Liver (tissue), 9 donors: ENCODE measurements around the gene TRIM69. TPM values are rescaled to one million over a fixed set of nuclear protein-coding genes. Genes with fewer than 3 reads are reported as not detected.

Experiments used
- DNase-seq: peaks from one replicate; pipeline ENCODE4 v3.0.0-alpha.2; 2017; ENCODE audit warnings: low spot score
- H3K27ac ChIP-seq, 2 donors: one replicate each; pipeline ENCODE4 v1.7.0; 2013; ENCODE audit warnings: inconsistent platforms in 2 of 2, low read length in 2 of 2, control low read depth in 1 of 2, low read depth in 1 of 2, mild to moderate bottlenecking in 1 of 2
- H3K27me3 ChIP-seq, 4 donors: one replicate each; pipeline versions ENCODE4 v1.6.1 to v1.7.0; 2013; ENCODE audit warnings: low read length in 3 of 4, inconsistent platforms in 1 of 4, mild to moderate bottlenecking in 1 of 4, moderate library complexity in 1 of 4; ENCODE audit not compliant: control insufficient read depth in 4 of 4, insufficient read depth in 4 of 4
- H3K36me3 ChIP-seq, 4 donors: one replicate each; pipeline versions ENCODE4 v1.6.1 to v1.7.0; 2013; ENCODE audit warnings: low read length in 3 of 4, mild to moderate bottlenecking in 3 of 4, low read depth in 1 of 4, moderate library complexity in 1 of 4; ENCODE audit not compliant: control insufficient read depth in 4 of 4, insufficient read depth in 3 of 4
- H3K4me1 ChIP-seq, 4 donors: one replicate each; pipeline versions ENCODE4 v1.6.1 to v1.7.0; 2013; ENCODE audit warnings: low read length in 3 of 4, mild to moderate bottlenecking in 3 of 4, moderate library complexity in 1 of 4; ENCODE audit not compliant: control insufficient read depth in 4 of 4, insufficient read depth in 4 of 4
- H3K4me3 ChIP-seq, 3 donors: one replicate each; pipeline versions ENCODE4 v1.6.1 to v1.7.0; 2013; ENCODE audit warnings: low read length in 3 of 3, control low read depth in 1 of 3, low read depth in 1 of 3, mild to moderate bottlenecking in 1 of 3
- H3K9ac ChIP-seq, 2 donors: one replicate each; pipeline ENCODE4 v1.7.0; 2013; ENCODE audit warnings: low read length in 2 of 2, mild to moderate bottlenecking in 2 of 2, moderate library complexity in 2 of 2, control low read depth in 1 of 2, low read depth in 1 of 2
- H3K9me3 ChIP-seq, 4 donors: one replicate each; pipeline versions ENCODE4 v1.6.1 to v1.7.0; 2013; ENCODE audit warnings: low read length in 3 of 4; ENCODE audit not compliant: control insufficient read depth in 4 of 4
- ATF3 ChIP-seq: IDR thresholded peaks from 2 replicates; pipeline ENCODE4 v1.6.1; 2016; ENCODE audit warnings: antibody characterized with exemption
- EGR1 ChIP-seq, 2 donors: IDR thresholded peaks; 2 replicates each; pipeline ENCODE4 v1.6.1; 2016 to 2018; ENCODE audit warnings: antibody characterized with exemption in 2 of 2, low read depth in 2 of 2
- FOXA1 ChIP-seq: IDR thresholded peaks from 2 replicates; pipeline ENCODE4 v1.6.1; 2016; ENCODE audit warnings: antibody characterized with exemption
- FOXA2 ChIP-seq: IDR thresholded peaks from 2 replicates; pipeline ENCODE4 v1.6.1; 2016; ENCODE audit warnings: antibody characterized with exemption
- GABPA ChIP-seq, 2 donors: IDR thresholded peaks in 1 of 2; conservative IDR thresholded peaks in 1 of 2; 2 replicates each; pipeline ENCODE4 v1.6.1; 2016; ENCODE audit warnings: antibody characterized with exemption in 2 of 2, mild to moderate bottlenecking in 1 of 2, moderate library complexity in 1 of 2
- HNF4A ChIP-seq, 2 donors: conservative IDR thresholded peaks; 2 replicates each; pipeline ENCODE4 v1.6.1; 2016; ENCODE audit warnings: antibody characterized with exemption in 2 of 2, mild to moderate bottlenecking in 2 of 2
- HNF4G ChIP-seq: IDR thresholded peaks from 2 replicates; pipeline ENCODE4 v1.6.1; 2016; ENCODE audit warnings: antibody characterized with exemption
- JUND ChIP-seq, 2 donors: IDR thresholded peaks; 2 replicates each; pipeline ENCODE4 v1.6.1; 2016; ENCODE audit warnings: antibody characterized with exemption in 2 of 2
- MAX ChIP-seq: IDR thresholded peaks from 2 replicates; pipeline ENCODE4 v1.6.1; 2016; ENCODE audit warnings: antibody characterized with exemption
- NR2F2 ChIP-seq: IDR thresholded peaks from 2 replicates; pipeline ENCODE4 v1.6.1; 2016; ENCODE audit warnings: antibody characterized with exemption
- RAD21 ChIP-seq, 2 donors: IDR thresholded peaks; 2 replicates each; pipeline ENCODE4 v1.6.1; 2016; ENCODE audit warnings: antibody characterized with exemption in 2 of 2, mild to moderate bottlenecking in 2 of 2
- REST ChIP-seq: IDR thresholded peaks from 2 replicates; pipeline ENCODE4 v1.6.1; 2016; ENCODE audit warnings: antibody characterized with exemption, mild to moderate bottlenecking
- RXRA ChIP-seq, 2 donors: IDR thresholded peaks; 2 replicates each; pipeline ENCODE4 v1.6.1; 2017 to 2018; ENCODE audit warnings: antibody characterized with exemption in 2 of 2, mild to moderate bottlenecking in 1 of 2
- SP1 ChIP-seq: IDR thresholded peaks from 2 replicates; pipeline ENCODE4 v1.6.1; 2018; ENCODE audit warnings: antibody characterized with exemption, mild to moderate bottlenecking
- TAF1 ChIP-seq: conservative IDR thresholded peaks from 2 replicates; pipeline ENCODE4 v1.6.1; 2016; ENCODE audit warnings: antibody characterized with exemption, mild to moderate bottlenecking
- YY1 ChIP-seq: IDR thresholded peaks from 2 replicates; pipeline ENCODE4 v1.6.1; 2016; ENCODE audit warnings: antibody characterized with exemption, mild to moderate bottlenecking
- ZBTB33 ChIP-seq: IDR thresholded peaks from 2 replicates; pipeline ENCODE4 v1.6.1; 2016; ENCODE audit warnings: antibody characterized with exemption
- WGBS: extraction: QIAGEN DNeasy Blood & Tissue Kit; methylation state at CpG from one replicate; pipeline ENCODE4 v1.1.7; 2013; 5-methylcytosine and 5-hydroxymethylcytosine counted together
- polyA plus RNA-seq, 2 donors: library from polyadenylated mRNA; stranded (reverse) in 1 of 2; unstranded in 1 of 2; fragments of 200-250 nt in 1 of 2; fragments of >200 nt in 1 of 2; fragmentation: Nextera tagmentation in 1 of 2; extraction: Ambion mirVana in 1 of 2; gene quantifications; one replicate each; pipeline versions ENCODE4 v1.2.1 to v1.2.3, GENCODE V29; 2013 to 2015
- total RNA-seq, 2 donors: library from RNA; depleted of rRNA; stranded (reverse); fragments of >200 nt; gene quantifications; one replicate each; pipeline ENCODE4 v1.2.3, GENCODE V29; 2014
- TF ChIP-seq, protein P1 (sequence below): fragments of 150-350 bp; IDR thresholded peaks from 2 replicates; pipeline ENCODE4 v1.5.1; 2017; ENCODE audit warnings: improper control_type of control experiment, low read depth, low read length; ENCODE audit not compliant: missing input control
- donor health status: healthy.
- donor health status: healthy.
- donor health status: healthy.
- donor health status: healthy.
- donor health status: healthy.

Gene TRIM69
- total and polyA plus RNA-seq, 4 donors: 3.6 to 10.0 (median 5.3) TPM

DNA sequence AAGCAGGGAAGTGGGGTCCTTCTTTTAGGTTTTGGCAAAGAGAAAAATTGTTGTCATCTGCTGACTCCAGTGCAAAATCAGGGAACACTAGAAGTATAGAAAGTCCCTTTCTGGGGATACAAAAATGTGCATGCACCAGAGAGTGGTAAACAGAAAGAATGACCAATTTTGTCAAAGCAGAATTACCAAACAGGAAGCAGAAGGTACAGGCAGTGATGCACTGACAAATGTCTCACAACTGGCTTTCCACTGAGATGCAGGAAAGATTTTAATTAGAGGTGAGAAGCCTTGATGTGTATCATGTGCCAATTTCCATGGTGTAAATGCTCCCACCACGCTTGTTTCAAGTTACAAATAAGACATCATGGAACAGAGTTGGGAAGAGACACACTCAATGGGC is 66.0 kb downstream of the TRIM69 start (continued):
- TF ChIP-seq REST: no peak

DNA sequence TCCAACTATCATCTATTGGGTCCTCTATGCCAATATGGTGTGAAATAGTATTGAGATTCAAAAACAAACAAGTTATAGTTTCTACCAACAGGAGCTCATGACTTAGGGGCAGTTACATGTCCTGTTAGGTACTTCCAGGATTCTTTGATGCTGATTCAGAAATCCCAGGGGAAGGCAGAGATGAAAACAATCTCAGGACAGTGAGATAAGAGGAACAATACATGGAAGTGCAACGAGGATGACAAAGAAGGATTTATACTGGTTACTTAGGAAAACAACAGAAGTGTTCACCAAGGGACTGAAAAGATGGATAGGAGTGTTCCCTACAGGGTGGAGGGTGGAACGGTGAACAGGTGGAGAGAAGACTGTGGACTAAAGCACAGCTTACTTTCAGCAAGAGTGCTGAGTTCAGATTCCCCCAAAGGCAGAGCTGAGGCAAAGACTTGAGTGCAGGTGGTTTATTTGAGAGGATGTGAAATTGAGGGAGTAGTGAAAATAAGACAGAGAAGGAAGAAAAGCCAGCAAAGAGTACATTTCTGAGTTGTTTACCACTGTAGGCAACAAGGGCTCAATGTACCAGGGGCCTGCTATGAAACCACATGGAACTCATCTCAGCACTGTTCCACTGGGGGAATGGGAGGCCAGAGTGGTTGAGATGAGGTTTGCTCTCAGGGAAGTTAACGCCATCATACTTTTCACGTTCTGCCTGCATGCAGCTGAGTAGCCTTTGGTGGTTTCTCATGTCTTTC is 68.1 kb downstream of the TRIM69 start:
- Histone ChIP-seq H3K27me3 (no peaks in the 10 kb centered on the region), H3K4me1 (no peaks in the 10 kb centered on the region), H3K36me3 (no peaks in the 10 kb centered on the region), H3K9me3 (no peaks in the 10 kb centered on the region), H3K27ac (no peak overlapping the region), H3K9ac (no peak overlapping the region), H3K4me3 (no peak overlapping the region)
- TF ChIP-seq TAF1 (no peak), HNF4G (no peak), YY1 (no peak), GABPA (IDR thresholded peaks at IDR 0.05 in 1 of 2, conservative IDR thresholded peaks at IDR 0.05 in 1 of 2) (no peak), HNF4A (conservative IDR thresholded peaks at IDR 0.05) (no peak), ATF3 (no peak), JUND (IDR thresholded peaks at IDR 0.05) (no peak), NR2F2 (no peak), EGR1 (IDR thresholded peaks at IDR 0.05; ENCODE audit: low read depth in 2 of 2) (no peak), SP1 (no peak), ZBTB33 (no peak), FOXA1 (no peak), FOXA2 (no peak), RXRA (IDR thresholded peaks at IDR 0.05) (no peak), RAD21 (IDR thresholded peaks at IDR 0.05) (no peak), MAX (no peak)
- TF ChIP-seq, protein P1, sequence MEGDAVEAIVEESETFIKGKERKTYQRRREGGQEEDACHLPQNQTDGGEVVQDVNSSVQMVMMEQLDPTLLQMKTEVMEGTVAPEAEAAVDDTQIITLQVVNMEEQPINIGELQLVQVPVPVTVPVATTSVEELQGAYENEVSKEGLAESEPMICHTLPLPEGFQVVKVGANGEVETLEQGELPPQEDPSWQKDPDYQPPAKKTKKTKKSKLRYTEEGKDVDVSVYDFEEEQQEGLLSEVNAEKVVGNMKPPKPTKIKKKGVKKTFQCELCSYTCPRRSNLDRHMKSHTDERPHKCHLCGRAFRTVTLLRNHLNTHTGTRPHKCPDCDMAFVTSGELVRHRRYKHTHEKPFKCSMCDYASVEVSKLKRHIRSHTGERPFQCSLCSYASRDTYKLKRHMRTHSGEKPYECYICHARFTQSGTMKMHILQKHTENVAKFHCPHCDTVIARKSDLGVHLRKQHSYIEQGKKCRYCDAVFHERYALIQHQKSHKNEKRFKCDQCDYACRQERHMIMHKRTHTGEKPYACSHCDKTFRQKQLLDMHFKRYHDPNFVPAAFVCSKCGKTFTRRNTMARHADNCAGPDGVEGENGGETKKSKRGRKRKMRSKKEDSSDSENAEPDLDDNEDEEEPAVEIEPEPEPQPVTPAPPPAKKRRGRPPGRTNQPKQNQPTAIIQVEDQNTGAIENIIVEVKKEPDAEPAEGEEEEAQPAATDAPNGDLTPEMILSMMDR: no peak
- 83% methylated on average over 4 of the region's 4 CpGs for WGBS
- DNase-seq: no peak
